ENCODE data around the gene HNRNPU.

HNRNPU gene

GRCh38 chr1:244810221-244810620 is 54.1 kb downstream of the HNRNPU start:
- Histone ChIP-seq H3K27ac (ENCODE audit: low read length) (no peak overlapping the region), H3K36me3 (ENCODE audit: control insufficient read depth, low read depth, low read length) (no peaks in the 10 kb centered on the region), H3K27me3 (ENCODE audit: control insufficient read depth, insufficient read depth, low read length) (no peaks in the 10 kb centered on the region), H3K9me3 (ENCODE audit: control insufficient read depth, low read depth, low read length) (no peaks in the 10 kb centered on the region), H3K4me1 (ENCODE audit: control insufficient read depth, low read depth, low read length) (peaks cover 10% of the 10 kb centered on the region), H3K4me3 (ENCODE audit: low read length) (no peak overlapping the region), H3K9ac (ENCODE audit: low read length) (no peak overlapping the region)

GRCh38 chr1:244807138-244807537 is 57.2 kb downstream of the HNRNPU start:
- H3K4me3 ChIP-seq (ENCODE audit: low read length): no peak overlapping the region
- no peaks in the 10 kb centered on the region for H3K36me3 ChIP-seq (ENCODE audit: control insufficient read depth, low read depth, low read length)
- H3K4me1 ChIP-seq (ENCODE audit: control insufficient read depth, low read depth, low read length): no peaks in the 10 kb centered on the region
- H3K27ac ChIP-seq (ENCODE audit: low read length): no peak overlapping the region
- H3K9me3 ChIP-seq (ENCODE audit: control insufficient read depth, low read depth, low read length): no peaks in the 10 kb centered on the region
- no peak overlapping the region for H3K9ac ChIP-seq (ENCODE audit: low read length)
- no peaks in the 10 kb centered on the region for H3K27me3 ChIP-seq (ENCODE audit: control insufficient read depth, insufficient read depth, low read length)

- Histone ChIP-seq H3K9ac (ENCODE audit: low read length) (no peak overlapping the region), H3K4me3 (ENCODE audit: low read length) (no peak overlapping the region), H3K36me3 (ENCODE audit: control insufficient read depth, low read depth, low read length) (no peaks in the 10 kb centered on the region), H3K27ac (ENCODE audit: low read length) (no peak overlapping the region), H3K4me1 (ENCODE audit: control insufficient read depth, low read depth, low read length) (no peaks in the 10 kb centered on the region), H3K9me3 (ENCODE audit: control insufficient read depth, low read depth, low read length) (no peaks in the 10 kb centered on the region), H3K27me3 (ENCODE audit: control insufficient read depth, insufficient read depth, low read length) (no peaks in the 10 kb centered on the region)
Measured at GRCh38 chr1:244804841-244805240, 59.5 kb downstream of the HNRNPU start.

GRCh38 chr1:244802556-244803239 is 61.6 kb downstream of the HNRNPU start:
- H3K36me3 ChIP-seq (ENCODE audit: control insufficient read depth, low read depth, low read length): no peaks in the 10 kb centered on the region
- H3K9me3 ChIP-seq (ENCODE audit: control insufficient read depth, low read depth, low read length): no peaks in the 10 kb centered on the region
- H3K4me1 ChIP-seq (ENCODE audit: control insufficient read depth, low read depth, low read length): no peaks in the 10 kb centered on the region
- no peak overlapping the region for H3K4me3 ChIP-seq (ENCODE audit: low read length)
- H3K27me3 ChIP-seq (ENCODE audit: control insufficient read depth, insufficient read depth, low read length): no peaks in the 10 kb centered on the region
- no peak overlapping the region for H3K27ac ChIP-seq (ENCODE audit: low read length)
- H3K9ac ChIP-seq (ENCODE audit: low read length): no peak overlapping the region

- Histone ChIP-seq H3K4me1 (ENCODE audit: control insufficient read depth, low read depth, low read length) (no peaks in the 10 kb centered on the region), H3K27me3 (ENCODE audit: control insufficient read depth, insufficient read depth, low read length) (no peaks in the 10 kb centered on the region), H3K9ac (ENCODE audit: low read length) (no peak overlapping the region), H3K4me3 (ENCODE audit: low read length) (no peak overlapping the region), H3K9me3 (ENCODE audit: control insufficient read depth, low read depth, low read length) (no peaks in the 10 kb centered on the region), H3K36me3 (ENCODE audit: control insufficient read depth, low read depth, low read length) (no peaks in the 10 kb centered on the region), H3K27ac (ENCODE audit: low read length) (no peak overlapping the region)
Measured at GRCh38 chr1:244802041-244802440, 62.3 kb downstream of the HNRNPU start.

GRCh38 chr1:244801246-244801645 is 63.1 kb downstream of the HNRNPU start:
- no peak overlapping the region for H3K27ac ChIP-seq (ENCODE audit: low read length)
- no peaks in the 10 kb centered on the region for H3K9me3 ChIP-seq (ENCODE audit: control insufficient read depth, low read depth, low read length)
- no peak overlapping the region for H3K4me3 ChIP-seq (ENCODE audit: low read length)
- no peak overlapping the region for H3K9ac ChIP-seq (ENCODE audit: low read length)
- H3K27me3 ChIP-seq (ENCODE audit: control insufficient read depth, insufficient read depth, low read length): no peaks in the 10 kb centered on the region
- no peaks in the 10 kb centered on the region for H3K4me1 ChIP-seq (ENCODE audit: control insufficient read depth, low read depth, low read length)
- no peaks in the 10 kb centered on the region for H3K36me3 ChIP-seq (ENCODE audit: control insufficient read depth, low read depth, low read length)

- H3K27ac ChIP-seq (ENCODE audit: low read length): no peak overlapping the region
- H3K9me3 ChIP-seq (ENCODE audit: control insufficient read depth, low read depth, low read length): no peaks in the 10 kb centered on the region
- H3K4me1 ChIP-seq (ENCODE audit: control insufficient read depth, low read depth, low read length): no peaks in the 10 kb centered on the region
- H3K4me3 ChIP-seq (ENCODE audit: low read length): no peak overlapping the region
- H3K9ac ChIP-seq (ENCODE audit: low read length): no peak overlapping the region
- H3K36me3 ChIP-seq (ENCODE audit: control insufficient read depth, low read depth, low read length): no peaks in the 10 kb centered on the region
- H3K27me3 ChIP-seq (ENCODE audit: control insufficient read depth, insufficient read depth, low read length): no peaks in the 10 kb centered on the region
Measured at GRCh38 chr1:244800821-244801220, 63.5 kb downstream of the HNRNPU start.

All from iPS-18a (cell line).